ENCODE results near the gene E2F2.

Gene E2F2

GRCh38 chr1:23481026-23481597, 49.9 kb downstream of the E2F2 start:
- no peak for DNase-seq

GRCh38 chr1:23480187-23481025, 50.6 kb downstream of the E2F2 start:
- no peak for DNase-seq

GRCh38 chr1:23479666-23479941, 51.4 kb downstream of the E2F2 start:
- no peak for DNase-seq

GRCh38 chr1:23478896-23479665, 52.0 kb downstream of the E2F2 start:
- DNase-seq = no peak

DNA sequence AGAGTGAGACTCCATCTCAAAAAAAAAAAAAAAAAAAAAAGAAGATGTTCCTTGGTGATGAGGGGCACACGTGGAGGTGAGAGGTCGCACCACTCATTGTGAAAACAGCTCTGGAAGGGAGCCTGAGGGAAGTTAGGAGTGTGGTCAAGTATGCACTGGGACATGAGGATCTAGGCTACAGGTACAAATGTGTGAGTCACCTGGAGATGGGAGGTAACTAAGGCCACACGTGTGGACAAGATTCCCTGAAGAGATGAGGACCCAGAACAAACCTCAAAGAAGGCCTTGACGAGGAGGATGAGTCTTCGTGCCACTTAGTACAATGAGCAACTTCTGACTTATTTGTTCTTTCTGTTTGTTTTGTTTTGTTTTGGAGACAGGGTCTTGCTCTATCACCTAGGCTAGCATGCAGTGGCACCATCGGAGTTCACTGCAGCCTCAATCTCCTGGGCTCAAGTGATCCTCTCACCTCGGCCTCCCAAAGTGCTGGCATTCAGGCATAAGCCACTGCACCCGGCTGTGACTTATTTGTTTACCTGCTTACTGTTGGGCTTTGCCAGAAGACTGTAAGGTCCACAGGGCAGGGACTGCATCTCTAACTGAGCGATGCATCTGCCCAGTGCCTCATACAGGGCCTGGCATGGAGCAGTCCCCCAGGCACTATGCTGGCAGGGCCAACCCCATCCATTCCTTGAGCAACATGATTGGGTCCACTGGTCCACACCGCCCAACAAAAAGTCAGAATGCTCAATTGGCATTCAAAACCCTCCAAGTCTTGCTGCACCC, 53.5 kb downstream of the E2F2 start:
- no peak for DNase-seq

- DNase-seq = no peak
Measured at GRCh38 chr1:23475641-23476040, 55.4 kb downstream of the E2F2 start.

- no peak for DNase-seq
Measured at GRCh38 chr1:23475134-23475628, 55.9 kb downstream of the E2F2 start.

- no peak for DNase-seq
Measured at GRCh38 chr1:23473037-23473800, 57.8 kb downstream of the E2F2 start.

GRCh38 chr1:23472351-23473036, 58.5 kb downstream of the E2F2 start:
- no peak for DNase-seq

- no peak for DNase-seq
Measured at GRCh38 chr1:23471473-23472075, 59.5 kb downstream of the E2F2 start.

GRCh38 chr1:23470282-23471070, 60.6 kb downstream of the E2F2 start:
- no peak for DNase-seq

GRCh38 chr1:23469372-23469982, 61.6 kb downstream of the E2F2 start:
- no peak for DNase-seq

DNA sequence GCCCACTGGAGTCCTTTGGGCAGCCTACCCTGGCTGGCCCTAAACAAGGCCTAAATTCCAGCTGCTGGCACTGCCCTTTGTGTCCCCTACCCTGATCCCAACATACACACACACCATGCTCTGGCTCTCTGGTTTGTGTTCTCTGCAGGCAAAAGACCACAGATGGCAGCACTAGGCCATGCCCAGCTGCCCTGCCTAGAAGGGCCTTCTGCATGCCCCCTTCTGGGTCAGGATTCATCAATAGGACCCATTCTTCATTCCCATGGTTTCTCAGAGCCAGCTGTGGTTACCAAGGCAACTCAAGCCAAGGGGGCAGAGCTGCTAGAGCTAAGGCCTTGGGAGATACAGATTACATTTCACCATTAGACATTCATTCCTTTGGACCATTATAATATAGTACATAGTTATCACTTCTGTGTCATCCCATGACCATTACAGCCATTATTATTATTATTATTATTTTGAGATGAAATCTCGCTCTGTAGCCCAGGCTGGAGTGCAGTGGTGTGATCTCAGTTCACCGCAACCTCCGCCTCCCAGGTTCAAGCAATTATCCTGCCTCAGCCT, 64.5 kb downstream of the E2F2 start:
- no peak for DNase-seq

DNA sequence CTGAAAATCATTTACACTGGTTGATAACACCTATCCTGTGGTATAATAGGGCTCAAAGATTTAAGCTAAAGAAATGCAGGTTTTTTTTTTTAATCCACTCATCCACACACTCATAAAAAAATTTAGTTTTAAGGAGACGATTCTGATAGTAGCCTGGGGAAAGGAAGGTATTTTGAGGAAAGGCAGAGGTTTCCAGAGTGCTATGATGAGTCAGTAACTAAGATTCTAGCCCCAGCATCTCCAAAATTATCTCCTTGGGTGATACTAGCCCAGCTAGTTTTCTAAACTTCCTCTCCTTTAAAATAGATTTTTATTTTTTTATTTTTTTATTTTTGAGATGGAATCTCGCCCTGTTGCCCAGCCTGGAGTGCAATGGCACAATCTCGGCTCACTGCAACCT, 67.7 kb downstream of the E2F2 start:
- DNase-seq = no peak

- no peak for DNase-seq
Measured at GRCh38 chr1:23462766-23463165, 68.3 kb downstream of the E2F2 start.

DNA sequence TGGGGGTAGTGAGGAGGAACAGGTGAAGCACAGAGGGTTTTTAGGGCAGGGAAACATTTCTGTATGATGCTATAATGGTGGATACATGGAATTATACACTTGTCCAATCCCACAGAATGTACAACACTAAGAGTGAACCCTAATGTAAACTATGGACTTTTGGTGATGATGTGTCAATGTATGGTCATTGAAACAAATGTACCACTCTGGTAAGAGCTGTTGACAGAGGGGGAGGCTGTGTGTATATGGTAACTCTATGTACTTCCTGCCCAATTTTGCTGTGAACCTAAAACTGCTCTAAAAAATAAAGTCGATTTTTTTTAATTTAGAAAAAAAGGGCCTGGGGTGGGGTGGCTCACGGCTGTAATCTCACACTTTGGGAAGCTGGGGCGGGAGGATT, 70.0 kb downstream of the E2F2 start:
- DNase-seq = no peak

DNA sequence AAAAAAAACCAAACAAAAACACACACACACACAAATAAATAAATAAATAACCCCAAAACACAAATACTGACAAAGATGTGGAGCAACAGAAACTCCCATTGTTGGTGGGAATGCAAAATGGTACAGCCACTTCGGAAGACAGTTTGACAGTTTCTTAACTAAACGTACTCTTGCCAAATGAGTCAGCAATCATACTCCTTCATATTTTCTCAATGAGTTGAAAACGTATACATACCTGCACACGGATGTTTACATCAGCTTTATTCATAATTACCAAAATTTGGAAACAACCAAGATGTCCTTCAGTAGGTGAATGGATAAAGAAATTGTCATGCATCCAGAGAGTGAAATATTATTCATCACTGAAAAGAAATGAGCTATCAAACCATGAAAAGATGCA, 70.5 kb downstream of the E2F2 start:
- no peak for DNase-seq

DNA sequence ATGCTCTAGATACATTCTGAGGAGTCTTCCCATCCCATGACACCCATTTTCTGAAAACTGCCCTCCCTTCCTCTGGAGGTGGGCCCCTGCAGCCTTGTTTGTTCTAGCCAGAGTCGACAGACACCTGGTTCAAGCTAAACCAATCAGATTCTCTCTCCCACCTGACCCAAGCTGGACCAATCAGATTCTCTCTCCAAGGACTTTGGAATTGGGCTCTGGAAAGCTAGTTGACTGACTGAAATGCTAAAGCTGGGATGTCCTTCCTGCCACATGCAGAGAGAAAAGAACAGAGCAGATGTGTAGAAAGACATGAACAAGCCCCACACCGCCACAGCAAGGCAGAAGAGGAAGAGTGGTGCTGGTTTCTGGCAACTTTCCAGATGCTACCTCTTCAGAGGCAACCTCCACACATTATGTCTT, 71.7 kb downstream of the E2F2 start:
- no peak for DNase-seq
